Stimulated activated CD4-positive, alpha-beta T cell treated with anti-CD3 and anti-CD28 coated beads, TNF-alpha, amount 100 ng/mL, for 48 hours (primary cell): ENCODE results near the gene EVI2A.
"Not testable (repeated sequence)": the region's sequence is repeated elsewhere in the genome, so short reads cannot be mapped to it uniquely, and the experiment has no call there.

Experiments used
- DNase-seq, 3 donors: peaks; one replicate each; pipeline ENCODE4 v3.0.0-alpha.2; 2020; ENCODE audit warnings: low read depth in 3 of 3

EVI2A gene, protein sequence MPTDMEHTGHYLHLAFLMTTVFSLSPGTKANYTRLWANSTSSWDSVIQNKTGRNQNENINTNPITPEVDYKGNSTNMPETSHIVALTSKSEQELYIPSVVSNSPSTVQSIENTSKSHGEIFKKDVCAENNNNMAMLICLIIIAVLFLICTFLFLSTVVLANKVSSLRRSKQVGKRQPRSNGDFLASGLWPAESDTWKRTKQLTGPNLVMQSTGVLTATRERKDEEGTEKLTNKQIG

DNA sequence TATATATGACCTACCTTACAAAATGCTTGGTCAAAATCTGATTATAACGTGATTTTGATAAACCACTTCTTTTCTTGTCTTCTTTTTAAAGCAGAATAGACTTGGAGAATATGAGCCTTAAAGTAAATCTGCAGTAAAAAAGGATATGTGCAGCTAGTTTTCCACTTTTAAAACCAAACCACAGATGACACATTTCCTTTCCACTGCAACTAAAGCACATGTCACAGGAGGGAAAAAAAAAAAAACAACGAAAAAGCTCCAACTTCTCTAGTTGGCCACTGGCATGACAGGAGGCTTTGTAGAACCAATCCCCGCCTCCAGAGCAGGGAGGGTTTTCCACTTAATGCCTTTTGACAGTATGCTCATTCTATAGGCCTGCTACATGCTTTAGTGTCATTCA, at the start of gene EVI2A:
TSS of gene EVI2A (minus strand) at position 142 of the 400 bp plus-strand sequence. CDS start 2,609 bp downstream, outside the sequence.
- peak; percentile 52 to 75 (median 71) for DNase-seq

DNA sequence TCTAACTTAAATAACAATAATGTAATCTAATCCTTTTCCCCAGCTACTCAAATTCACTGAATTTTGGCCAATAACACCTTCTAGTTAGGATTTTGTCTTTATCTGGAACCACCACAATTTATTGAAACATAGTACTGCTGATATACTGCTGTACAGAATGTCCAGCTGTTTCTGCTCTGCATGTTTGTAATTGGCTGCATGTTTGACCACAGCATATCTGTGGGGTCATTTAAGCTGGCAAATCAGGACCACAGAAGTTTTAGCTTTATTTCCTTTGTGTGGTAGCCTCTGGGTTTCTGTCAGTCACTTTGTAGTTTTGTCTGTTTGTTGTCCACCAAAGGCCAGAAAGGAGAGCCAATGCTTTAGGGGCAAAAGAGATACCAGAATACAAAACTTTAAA, 47.8 kb upstream of the EVI2A start:
- no peak for DNase-seq

DNA sequence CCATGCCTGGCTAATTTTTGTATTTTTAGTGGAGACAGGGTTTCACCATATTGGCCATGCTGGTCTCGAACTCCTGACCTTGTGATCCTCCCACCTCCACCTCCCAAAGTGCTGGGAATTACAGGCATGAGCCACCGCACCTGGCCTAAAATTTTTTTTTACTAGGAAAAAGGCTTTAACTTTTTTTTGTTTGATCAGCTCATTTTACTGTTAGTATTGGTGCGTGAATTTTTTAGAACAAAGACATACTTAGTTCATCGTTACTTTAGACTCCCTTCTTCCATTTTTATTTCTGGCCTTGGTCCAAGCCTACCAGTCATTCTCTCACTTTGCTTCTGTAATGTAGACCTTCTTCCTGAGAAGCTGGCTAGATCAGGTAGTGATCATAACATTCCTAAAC, 44.7 kb upstream of the EVI2A start:
- no peak for DNase-seq

DNA sequence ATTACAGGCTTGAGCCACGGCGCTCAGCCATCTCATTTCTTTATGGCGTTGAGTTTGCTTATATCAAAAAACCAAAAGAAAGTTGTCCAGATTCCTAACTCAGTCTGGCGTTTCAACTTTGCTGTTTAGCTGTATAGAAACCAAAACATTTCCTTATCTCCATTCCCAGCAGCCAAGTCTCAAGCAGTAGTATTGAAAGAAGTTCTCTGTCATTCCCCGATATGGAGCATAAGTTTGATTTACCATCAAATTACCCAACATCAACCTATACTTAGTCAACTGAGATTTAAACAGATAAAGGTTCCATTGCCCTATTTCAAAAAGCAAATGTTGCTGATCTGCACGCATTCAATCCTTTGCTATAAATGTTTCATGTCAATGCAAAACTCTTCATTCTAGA, 42.6 kb upstream of the EVI2A start:
- DNase-seq, result no peak

DNA sequence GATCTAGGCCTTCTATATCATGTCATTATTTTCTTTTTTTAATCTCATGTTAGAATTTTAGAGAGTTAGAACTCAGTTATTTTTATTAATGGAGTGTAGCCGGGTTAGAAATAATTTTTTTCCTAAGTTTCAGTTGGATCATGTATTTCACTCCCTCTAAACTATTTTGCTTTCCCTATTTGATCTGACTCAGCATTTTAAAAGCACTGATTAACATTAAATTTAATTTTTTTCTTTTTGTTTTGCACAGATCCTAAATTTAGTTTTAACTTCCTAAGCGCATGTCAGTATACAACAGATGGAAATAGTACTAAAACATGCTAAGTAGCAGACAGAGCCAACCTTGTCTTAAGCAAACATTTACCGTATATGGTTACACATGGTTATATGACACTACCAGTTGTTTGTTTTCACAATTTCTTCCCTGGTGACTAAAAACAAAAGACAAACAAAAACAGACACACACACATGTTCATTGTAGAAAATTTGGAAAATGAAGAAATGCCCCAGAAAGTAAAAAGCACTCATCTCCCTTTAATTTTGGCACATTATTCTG, 36.5 kb upstream of the EVI2A start:
- DNase-seq, result no peak

DNA sequence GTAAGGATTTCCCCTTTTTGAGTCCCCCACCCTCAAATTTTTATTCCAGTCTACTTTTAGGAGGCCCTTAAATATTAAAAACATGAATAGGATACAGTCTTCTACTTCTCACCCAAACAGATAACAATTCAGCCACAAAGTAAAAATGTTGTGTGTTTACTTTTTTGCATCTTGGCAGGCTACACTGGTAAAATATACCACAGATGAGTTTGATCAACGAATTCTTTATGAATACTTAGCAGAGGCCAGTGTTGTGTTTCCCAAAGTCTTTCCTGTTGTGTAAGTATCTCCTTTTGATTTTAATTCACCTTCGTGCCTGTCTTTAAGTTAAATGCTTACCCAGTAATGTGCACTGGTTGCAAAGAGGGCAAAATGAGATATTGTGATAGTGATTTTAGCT, 35.7 kb upstream of the EVI2A start:
- no peak for DNase-seq

DNA sequence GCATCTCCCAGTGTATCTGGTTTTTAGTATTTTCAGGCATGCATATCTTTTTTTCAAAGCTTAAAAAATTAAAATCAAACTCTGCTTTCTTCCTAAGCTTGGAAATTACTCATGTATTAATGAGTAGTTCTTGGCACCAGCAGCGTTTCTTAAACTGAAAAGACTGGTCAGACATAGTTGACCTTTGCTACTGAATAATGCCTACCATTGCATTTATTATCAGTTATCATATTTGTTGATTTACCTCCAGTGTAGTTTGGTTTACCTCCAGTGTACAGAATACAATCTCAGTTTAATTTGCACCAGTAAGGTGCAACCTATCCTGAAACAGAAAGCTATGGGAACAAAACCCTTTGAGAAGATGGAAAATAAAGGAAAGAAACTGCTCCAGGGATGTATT, 34.5 kb upstream of the EVI2A start:
- DNase-seq, result no peak

DNA sequence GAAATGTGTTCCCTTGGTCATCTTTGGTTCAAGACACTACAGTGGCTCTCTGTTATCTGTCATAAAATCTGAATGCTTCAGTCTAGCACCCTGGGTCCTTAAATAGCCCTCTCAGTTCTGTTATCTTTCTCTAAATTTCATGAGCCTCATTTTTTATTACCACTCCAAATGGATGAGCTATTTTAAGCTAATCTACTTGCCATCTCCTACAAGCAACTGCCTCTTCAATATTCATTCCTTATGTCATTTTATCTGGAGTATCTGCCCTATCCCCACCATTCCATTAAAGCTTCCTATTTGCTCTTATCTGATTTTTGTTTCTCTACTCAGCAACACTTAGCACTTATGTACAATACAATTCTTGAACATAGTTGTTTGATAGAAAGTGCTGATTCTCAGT, 28.0 kb upstream of the EVI2A start:
- no peak for DNase-seq

DNA sequence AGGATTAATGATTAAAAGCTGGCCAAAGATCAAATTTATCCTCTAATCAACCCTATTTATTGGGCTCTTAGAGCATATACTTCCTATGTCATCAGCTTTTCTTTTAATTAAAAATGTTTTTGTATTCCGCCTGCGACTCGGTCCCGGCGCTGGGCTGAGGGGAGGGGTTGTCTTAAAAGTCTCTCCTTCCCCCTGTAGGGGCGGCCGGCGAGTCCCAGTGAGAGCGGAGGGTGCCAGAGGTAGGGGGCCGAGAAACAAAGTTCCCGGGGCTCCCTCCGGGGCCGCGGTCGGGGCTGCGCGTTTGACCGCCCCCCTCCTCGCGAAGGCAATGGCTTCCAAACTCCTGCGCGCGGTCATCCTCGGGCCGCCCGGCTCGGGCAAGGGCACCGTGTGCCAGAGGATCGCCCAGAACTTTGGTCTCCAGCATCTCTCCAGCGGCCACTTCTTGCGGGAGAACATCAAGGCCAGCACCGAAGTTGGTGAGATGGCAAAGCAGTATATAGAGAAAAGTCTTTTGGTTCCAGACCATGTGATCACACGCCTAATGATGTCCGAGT, 23.8 kb upstream of the EVI2A start:
- not testable (repeated sequence) for DNase-seq

DNA sequence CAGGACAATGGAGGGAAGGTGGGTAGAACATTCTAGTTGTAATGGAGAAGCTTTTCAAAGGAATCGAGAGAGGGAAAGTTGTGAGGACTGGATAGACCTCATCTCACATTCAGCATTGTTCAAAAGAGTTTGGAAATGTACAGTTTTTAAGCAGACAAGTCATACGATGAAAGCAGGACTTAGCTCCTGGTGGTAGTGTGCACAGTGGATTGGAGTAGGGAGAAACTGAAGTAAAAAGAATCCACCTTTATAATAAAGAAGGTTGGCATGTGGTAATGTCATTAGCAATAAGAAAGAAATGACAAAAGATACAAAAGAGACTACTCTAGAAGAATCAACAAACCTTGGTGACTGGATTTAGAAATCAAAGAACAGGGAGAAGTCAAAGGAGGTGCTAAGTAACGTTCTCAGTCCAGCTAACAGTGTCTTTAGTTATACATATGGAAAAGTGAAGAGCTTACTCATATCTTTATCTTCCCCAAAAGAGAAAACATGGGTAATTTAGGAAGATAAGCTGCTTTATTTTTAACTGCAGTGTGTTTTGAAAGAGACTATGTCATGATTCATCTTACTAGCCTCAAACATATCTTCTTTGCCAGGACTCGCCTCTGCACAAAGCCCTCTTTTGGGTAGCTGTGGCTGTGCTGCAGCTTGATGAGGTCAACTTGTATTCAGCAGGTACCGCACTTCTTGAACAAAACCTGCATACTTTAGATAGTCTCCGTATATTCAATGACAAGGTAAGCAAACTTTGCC, 18.7 kb upstream of the EVI2A start:
- no peak for DNase-seq

DNA sequence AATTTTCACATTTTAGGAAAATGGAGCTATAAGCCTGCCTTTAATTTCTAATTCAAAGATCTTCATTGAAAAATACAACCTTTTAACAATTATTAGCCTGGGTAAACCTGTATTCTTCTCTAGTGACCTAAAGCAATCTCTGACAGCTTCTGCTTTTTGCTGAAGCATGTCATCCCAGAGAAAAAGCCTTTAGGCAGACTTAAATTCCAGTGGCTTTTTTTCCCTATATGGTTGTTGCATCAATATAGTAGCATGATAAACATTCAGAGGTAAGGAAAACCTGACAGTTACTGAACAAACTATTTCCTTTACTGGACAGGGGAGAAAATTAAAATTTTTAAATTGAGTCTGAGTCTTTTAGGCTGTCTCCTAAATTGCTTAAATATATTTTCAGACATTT, 7.8 kb upstream of the EVI2A start:
- DNase-seq, result no peak

DNA sequence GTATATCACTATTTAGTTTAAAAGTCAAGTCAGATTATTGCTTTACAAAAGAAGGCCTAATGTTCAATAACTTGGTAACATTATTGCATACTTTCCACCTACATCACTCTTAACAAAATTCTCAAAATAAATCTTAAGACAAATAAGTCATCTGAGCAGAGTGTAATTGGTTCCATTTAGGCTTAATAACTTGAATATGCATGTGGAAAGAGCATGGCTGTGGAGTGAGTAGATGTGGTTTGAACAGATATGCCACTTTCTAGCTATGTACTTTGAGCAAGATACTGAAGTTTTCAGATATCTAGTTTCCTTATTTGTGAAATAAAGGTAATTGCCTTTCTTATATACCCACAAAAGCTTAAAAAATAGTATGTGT, 6.7 kb upstream of the EVI2A start:
- DNase-seq, result no peak

DNA sequence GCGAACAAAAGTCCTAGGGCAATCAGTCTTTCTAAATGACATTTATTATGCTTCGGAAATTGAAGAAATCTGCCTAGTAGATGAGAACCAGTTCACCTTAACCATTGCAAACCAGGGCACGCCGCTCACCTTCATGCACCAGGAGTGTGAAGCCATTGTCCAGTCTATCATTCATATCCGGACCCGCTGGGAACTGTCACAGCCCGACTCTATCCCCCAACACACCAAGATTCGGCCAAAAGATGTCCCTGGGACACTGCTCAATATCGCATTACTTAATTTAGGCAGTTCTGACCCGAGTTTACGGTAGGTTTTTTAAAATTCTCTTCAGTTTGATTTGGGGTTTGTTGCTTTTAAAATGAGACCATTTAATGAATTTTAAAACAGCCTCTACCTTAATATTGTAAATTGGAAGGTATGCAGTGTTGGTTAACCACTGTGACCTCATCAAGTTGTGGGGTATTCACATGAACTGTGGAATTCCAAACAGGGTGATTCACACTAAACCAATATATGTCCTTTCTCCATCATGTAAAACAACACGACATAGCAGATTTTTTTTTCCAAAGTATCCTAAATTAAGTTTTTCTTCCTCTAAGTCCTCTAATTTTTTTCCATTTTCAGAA, 6.2 kb upstream of the EVI2A start:
- no peak for DNase-seq

DNA sequence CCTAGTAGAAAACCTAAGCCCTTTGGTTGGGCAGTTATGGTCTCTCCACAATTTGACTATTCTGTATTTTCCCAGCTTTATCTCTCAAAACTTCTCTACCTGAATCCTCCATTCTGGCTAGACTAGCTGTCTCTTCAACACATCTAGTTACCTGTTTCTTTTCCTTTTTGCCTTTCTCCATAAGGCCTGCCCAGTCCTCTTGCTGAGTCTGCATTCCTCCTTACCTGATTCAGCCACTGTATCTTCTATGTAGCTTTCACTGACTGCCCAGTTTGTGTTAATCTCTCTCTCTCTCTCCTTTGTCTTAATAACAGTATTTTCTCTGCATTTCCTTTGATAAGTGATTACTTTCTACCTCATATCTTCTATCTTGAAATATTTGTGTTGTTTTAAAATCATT, 2.1 kb upstream of the EVI2A start:
- DNase-seq, result no peak

DNA sequence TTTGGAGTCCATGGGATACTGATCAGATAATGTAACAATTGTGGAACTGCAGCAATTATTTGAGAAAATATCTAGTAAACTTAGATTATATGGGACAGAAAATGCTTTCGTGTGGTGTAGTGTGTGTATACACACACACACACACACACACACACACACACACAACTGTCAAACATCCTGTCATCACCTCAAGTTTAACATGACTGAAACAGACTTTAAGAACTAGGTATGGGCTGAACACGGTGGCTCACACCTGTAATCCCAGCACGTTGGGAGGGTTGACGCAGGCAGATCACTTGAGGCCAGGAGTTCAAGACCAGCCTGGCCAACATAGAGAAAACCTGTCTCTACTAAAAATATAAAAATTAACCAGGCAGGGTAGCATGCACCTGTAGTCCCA, 544 bp upstream of the EVI2A start:
- DNase-seq, result no peak

DNA sequence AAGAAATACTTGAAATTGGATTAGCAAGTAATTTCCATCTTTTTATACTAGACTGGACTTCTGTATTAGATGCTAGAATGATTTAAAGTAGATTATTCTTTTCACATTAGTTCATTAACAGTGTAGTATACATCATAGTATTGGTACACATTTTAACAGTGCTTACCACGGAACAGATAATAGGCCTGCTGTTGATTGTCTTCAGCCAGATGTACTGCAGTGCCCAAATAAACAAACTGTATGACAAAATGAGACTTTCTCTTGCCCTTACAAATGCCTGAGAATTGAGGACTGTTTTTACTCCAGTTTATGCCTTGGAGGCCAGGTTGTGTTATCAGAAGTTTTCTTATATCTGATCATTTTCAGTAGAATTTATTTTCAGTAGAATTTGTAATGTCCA, 631 bp downstream of the EVI2A start:
- DNase-seq, result no peak

DNA sequence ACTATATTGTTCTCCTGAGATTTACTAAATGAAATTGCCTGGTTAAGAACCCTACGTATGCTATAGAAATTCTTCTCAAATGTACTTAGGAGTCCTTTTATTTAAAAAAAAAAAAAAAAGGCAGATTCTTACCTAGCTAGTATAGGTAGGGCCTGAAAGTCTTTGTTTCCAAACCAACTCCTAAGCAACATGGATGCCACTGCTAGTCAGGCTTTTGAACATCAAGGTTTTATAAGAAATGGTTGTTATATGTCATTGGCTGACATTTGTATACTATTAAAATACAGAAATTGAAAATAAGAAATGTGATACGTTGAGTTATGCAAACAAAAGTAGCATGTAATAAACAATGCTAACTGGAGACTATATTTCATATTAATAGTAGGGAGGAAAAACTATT, 1.2 kb downstream of the EVI2A start:
- DNase-seq, result no peak

DNA sequence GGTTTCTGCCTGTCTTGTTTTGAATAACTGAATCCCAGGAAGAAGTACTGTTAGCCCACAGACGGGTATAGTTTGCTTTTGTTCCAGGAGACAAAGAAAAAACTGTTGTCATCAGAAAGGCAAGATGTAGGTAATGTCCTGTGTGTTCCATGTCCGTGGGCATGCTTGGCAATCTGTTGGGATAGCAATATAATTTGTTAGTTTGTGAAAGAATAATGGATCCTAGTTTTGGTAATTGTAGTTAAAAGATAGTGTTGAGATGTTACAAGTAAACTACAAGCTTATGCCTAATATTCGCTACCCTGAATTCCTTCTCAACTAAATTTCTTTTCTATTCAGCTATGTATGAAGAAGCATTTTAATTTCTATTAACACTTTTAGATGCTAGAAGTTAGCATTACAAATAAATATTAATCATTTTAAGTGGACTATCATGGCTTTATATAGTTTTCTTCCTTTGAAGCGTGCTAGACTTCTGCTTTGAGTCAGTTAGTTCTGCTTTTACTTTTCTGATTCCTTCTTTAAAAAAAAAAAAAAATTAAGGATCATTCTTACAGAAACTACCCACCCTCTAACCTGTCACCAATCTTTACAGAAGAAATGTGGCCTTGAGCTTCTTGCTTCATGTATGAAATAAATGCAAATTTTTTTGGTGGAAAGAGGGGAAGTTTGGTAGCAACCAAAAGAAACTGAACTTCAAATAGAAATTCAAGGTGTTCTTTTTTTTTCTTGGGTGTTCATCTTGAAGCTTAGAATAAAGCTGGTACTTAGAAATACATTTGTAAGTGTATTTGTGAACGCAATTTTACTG, 2.4 kb downstream of the EVI2A start:
- DNase-seq, result no peak

DNA sequence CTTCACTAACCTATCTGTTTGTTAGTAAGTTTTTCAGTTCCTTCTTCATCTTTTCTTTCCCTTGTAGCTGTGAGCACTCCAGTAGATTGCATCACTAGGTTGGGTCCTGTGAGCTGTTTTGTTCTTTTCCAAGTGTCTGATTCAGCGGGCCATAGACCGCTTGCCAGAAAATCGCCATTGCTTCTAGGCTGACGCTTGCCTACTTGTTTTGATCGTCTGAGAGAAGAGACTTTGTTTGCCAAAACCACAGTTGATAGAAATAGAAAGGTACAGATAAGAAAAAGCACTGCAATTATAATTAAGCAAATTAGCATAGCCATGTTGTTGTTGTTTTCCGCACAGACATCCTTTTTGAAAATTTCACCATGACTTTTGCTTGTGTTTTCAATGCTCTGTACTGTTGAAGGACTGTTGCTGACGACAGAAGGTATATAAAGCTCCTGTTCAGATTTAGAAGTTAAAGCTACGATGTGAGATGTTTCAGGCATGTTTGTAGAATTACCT, 3.1 kb downstream of the EVI2A start:
- peak in 2 of 3 donors; percentile 33 to 50 for DNase-seq

DNA sequence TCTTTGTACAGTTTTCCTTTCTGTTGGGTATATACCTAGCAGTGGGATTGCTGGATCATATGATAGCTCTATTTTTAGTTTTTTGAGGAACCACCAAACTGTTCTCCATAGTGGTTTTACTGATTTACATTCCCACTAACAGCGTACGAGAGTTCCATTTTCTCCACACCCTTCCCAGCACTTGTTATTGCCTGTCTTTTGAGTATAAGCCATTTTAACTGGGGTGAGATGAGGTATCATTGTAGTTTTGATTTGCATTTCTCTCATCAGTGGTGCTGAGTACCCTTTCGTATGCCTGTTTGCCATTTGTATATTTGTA, 6.7 kb downstream of the EVI2A start:
- no peak for DNase-seq

DNA sequence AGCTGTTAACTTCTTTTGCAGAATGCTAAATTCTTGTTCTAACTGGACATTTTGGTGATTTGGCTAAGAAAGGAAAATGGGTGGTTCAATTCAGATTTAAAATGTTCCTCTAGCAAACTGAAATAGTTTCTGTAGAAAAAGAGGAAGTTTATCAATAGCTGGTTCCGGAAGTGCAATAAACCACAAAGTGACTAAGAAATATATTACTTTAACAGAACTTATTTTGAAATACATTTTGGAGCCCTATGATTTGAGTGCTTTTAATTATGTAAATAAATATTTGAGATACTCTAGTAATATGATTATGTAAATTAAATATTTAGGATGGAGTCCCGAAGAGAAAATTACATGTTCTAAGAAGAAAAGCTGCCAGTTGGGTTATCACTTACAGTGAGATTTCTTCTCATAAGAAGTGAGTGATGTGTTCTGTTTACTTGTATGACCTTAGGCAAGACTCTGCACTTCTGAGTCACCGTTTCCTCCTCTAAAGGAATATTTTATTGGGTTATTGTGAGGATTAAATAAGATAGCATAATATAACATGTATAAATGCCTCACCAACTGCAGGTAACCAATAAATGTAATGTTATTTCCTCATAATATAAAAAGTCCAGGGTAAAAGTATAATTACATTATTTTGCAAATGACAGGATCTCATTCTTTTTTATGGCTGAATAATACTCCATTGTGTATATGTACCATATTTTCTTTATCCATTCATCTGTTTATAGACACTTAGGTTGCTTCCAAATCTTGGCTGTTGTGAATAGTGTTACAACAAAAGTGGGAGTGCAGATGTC, 7.2 kb downstream of the EVI2A start, which contains the start of gene EVI2B:
TSS of gene EVI2B (minus strand) at position 73 of the 800 bp plus-strand sequence. CDS start 8,445 bp downstream, outside the sequence.
- DNase-seq, result no peak
